ENCODE data around the gene MAP7D3.
"Not testable (repeated sequence)": the region's sequence is repeated elsewhere in the genome, so short reads cannot be mapped to it uniquely, and the experiment has no call there.

Gene MAP7D3

GRCh38 chrX:136251041-136251991 lies at the start of gene MAP7D3:
MAP7D3 (minus strand) TSS chrX:136251400; CDS start chrX:136251358, 42 bp downstream.
- peak in 1 of 2 donors; percentile 48 for DNase-seq (ENCODE audit: extremely low read depth in 1 of 2, low read depth in 1 of 2)

GRCh38 chrX:136300721-136301120 lies 49.5 kb upstream of the MAP7D3 start, which contains the start of gene ADGRG4:
ADGRG4 (plus strand) TSS chrX:136300963; CDS start chrX:136308778, 7,815 bp downstream.
- DNase-seq (ENCODE audit: extremely low read depth in 1 of 2, low read depth in 1 of 2), result not testable (repeated sequence)

- no peak for DNase-seq (ENCODE audit: extremely low read depth in 1 of 2, low read depth in 1 of 2)
Measured at GRCh38 chrX:136295380-136295779, 44.2 kb upstream of the MAP7D3 start.

GRCh38 chrX:136292656-136293055 lies 41.5 kb upstream of the MAP7D3 start:
- DNase-seq (ENCODE audit: extremely low read depth in 1 of 2, low read depth in 1 of 2), result no peak

- no peak for DNase-seq (ENCODE audit: extremely low read depth in 1 of 2, low read depth in 1 of 2)
Measured at GRCh38 chrX:136291824-136292223, 40.6 kb upstream of the MAP7D3 start.

GRCh38 chrX:136286375-136286774 lies 35.2 kb upstream of the MAP7D3 start:
- not testable (repeated sequence) for DNase-seq (ENCODE audit: extremely low read depth in 1 of 2, low read depth in 1 of 2)

GRCh38 chrX:136275553-136275952 lies 24.4 kb upstream of the MAP7D3 start:
- DNase-seq (ENCODE audit: extremely low read depth in 1 of 2, low read depth in 1 of 2), result no peak

- no peak for DNase-seq (ENCODE audit: extremely low read depth in 1 of 2, low read depth in 1 of 2)
Measured at GRCh38 chrX:136273986-136274385, 22.8 kb upstream of the MAP7D3 start.

- DNase-seq (ENCODE audit: extremely low read depth in 1 of 2, low read depth in 1 of 2), result no peak
Measured at GRCh38 chrX:136272325-136272724, 21.1 kb upstream of the MAP7D3 start.

- no peak for DNase-seq (ENCODE audit: extremely low read depth in 1 of 2, low read depth in 1 of 2)
Measured at GRCh38 chrX:136271300-136271699, 20.1 kb upstream of the MAP7D3 start.

GRCh38 chrX:136269921-136270320 lies 18.7 kb upstream of the MAP7D3 start:
- DNase-seq (ENCODE audit: extremely low read depth in 1 of 2, low read depth in 1 of 2), result no peak

- peak in 1 of 2 donors; percentile 14 for DNase-seq (ENCODE audit: extremely low read depth in 1 of 2, low read depth in 1 of 2)
Measured at GRCh38 chrX:136268051-136269048, 17.1 kb upstream of the MAP7D3 start.

GRCh38 chrX:136266828-136267227 lies 15.6 kb upstream of the MAP7D3 start:
- DNase-seq (ENCODE audit: extremely low read depth in 1 of 2, low read depth in 1 of 2), result no peak

GRCh38 chrX:136262812-136263315 lies 11.7 kb upstream of the MAP7D3 start:
- DNase-seq (ENCODE audit: extremely low read depth in 1 of 2, low read depth in 1 of 2), result no peak

GRCh38 chrX:136262243-136262642 lies 11.0 kb upstream of the MAP7D3 start:
- no peak for DNase-seq (ENCODE audit: extremely low read depth in 1 of 2, low read depth in 1 of 2)

GRCh38 chrX:136261321-136261720 lies 10.1 kb upstream of the MAP7D3 start:
- DNase-seq (ENCODE audit: extremely low read depth in 1 of 2, low read depth in 1 of 2), result no peak

GRCh38 chrX:136260776-136261175 lies 9.6 kb upstream of the MAP7D3 start:
- no peak for DNase-seq (ENCODE audit: extremely low read depth in 1 of 2, low read depth in 1 of 2)

- DNase-seq (ENCODE audit: extremely low read depth in 1 of 2, low read depth in 1 of 2), result no peak
Measured at GRCh38 chrX:136259543-136259942, 8.3 kb upstream of the MAP7D3 start.

- DNase-seq (ENCODE audit: extremely low read depth in 1 of 2, low read depth in 1 of 2), result no peak
Measured at GRCh38 chrX:136258951-136259350, 7.8 kb upstream of the MAP7D3 start.

- DNase-seq (ENCODE audit: extremely low read depth in 1 of 2, low read depth in 1 of 2), result no peak
Measured at GRCh38 chrX:136256026-136256425, 4.8 kb upstream of the MAP7D3 start.

- no peak for DNase-seq (ENCODE audit: extremely low read depth in 1 of 2, low read depth in 1 of 2)
Measured at GRCh38 chrX:136255541-136255940, 4.3 kb upstream of the MAP7D3 start.

Data from activated CD8-positive, alpha-beta memory T cell treated with anti-CD3 and anti-CD28 coated beads for 1 hour (primary cell).